ENCODE measurements around the gene GCSH. TPM values are rescaled to one million over a fixed set of nuclear protein-coding genes. Genes with fewer than 3 reads are reported as not detected.
A peak's percentile ranks its signal among the peaks of the same experiment; 100 is the strongest.

Gene GCSH
- total RNA-seq, 1 experiment from 2014 or later: 117 TPM

GRCh38 chr16:81140930-81141780 is 45.0 kb upstream of the GCSH start:
- BruUV-seq (replicated peaks): no TSS peak

More at GRCh38 chr16:81140930-81141780, 45.0 kb upstream of the GCSH start:
- H3K79me2 ChIP-seq (ENCODE audit: insufficient read depth, low read length): no peaks in the 10 kb centered on the region
- intact Hi-C loops (cut with micrococcal nuclease): loop anchor here (1.0 to 5.0 kb wide), 4 partner anchors 44 to 171 kb away; partner anchors contain the start of genes CENPN, CMC2, GAN and GCSH
- ChIA-PET POLR2A (interaction anchor here (1.5 to 1.6 kb wide), 2 partner anchors 40 to 64 kb away, joined by 3 to 8 read pairs; partner anchors contain the start of gene C16orf46), RAD21 (ENCODE audit: low non-redundant PET in 1 of 2, low total read pairs in 2 of 2, uncharacterized antibody in 2 of 2, unreplicated experiment in 2 of 2) (interaction anchor here in 1 of 2 experiments (0.5 kb wide), 1 partner anchor 71 kb away, joined by 3 read pairs; no protein-coding TSS in a partner anchor), CTCF (interaction anchor here (0.9 to 1.8 kb wide), 8 partner anchors 10 to 260 kb away, joined by 3 to 9 read pairs (median 4); partner anchors contain the start of gene ATMIN)
- peak; percentile 45 for DNase-seq (ENCODE audit: low read depth, low spot score)
- H3K9me2 ChIP-seq (ENCODE audit: insufficient read depth): no peaks in the 10 kb centered on the region
- peak overlapping the region; percentile 58 for H3K4me2 ChIP-seq (ENCODE audit: low read length)
- peak overlapping the region; percentile 59 for H3K27ac ChIP-seq (ENCODE audit: low read depth, low read length)
- TF ChIP-seq CTCF (IDR thresholded peaks at IDR 0.05 in 2 of 3, conservative IDR thresholded peaks at IDR 0.05 in 1 of 3; ENCODE audit: borderline replicate concordance in 1 of 3, insufficient read depth in 1 of 3, low read depth in 2 of 3, low read length in 2 of 3) (peak; percentile 38 to 90 (median 89); a peak in 5 of 6 replicates), ELF1 (IDR thresholded peaks at IDR 0.05; ENCODE audit: borderline replicate concordance, low read depth) (no peak), RAD21 (IDR thresholded peaks at IDR 0.05; ENCODE audit: low read depth) (peak; percentile 40; the same call in 1 of the 2 replicates), ZFX (IDR thresholded peaks at IDR 0.05) (peak; percentile 45; the same call in 1 of the 2 replicates), MAX (IDR thresholded peaks at IDR 0.05) (no peak), SP1 (IDR thresholded peaks at IDR 0.05; ENCODE audit: low read depth) (no peak)
- H3K9ac ChIP-seq (ENCODE audit: low read length): peak overlapping the region; percentile 51
- H4K20me1 ChIP-seq (ENCODE audit: insufficient read depth): no peaks in the 10 kb centered on the region
- H3K36me3 ChIP-seq (ENCODE audit: control insufficient read depth in 1 of 2, insufficient read depth in 2 of 2, low read length in 2 of 2): no peaks in the 10 kb centered on the region
- ATAC-seq: peak; percentile 46
- H3K27me3 ChIP-seq (ENCODE audit: insufficient read depth, low read length): no peaks in the 10 kb centered on the region
- H2AFZ ChIP-seq (ENCODE audit: low read depth, low read length, poor library complexity, severe bottlenecking): peak overlapping the region; percentile 98
- no peaks in the 10 kb centered on the region for H3K9me3 ChIP-seq (ENCODE audit: control insufficient read depth in 1 of 2, insufficient read depth in 1 of 2, low read depth in 1 of 2, low read length in 2 of 2)
- 0 out of 4 replicates have a peak overlapping the region, but pooled peaks of 1 of the 2 experiments have one; percentile 15 for H3K4me3 ChIP-seq (replicated peaks in 1 of 2; ENCODE audit: low read depth in 1 of 2, low read length in 2 of 2)
- H3K4me1 ChIP-seq (ENCODE audit: control insufficient read depth in 1 of 2, insufficient read depth in 2 of 2, low read length in 2 of 2): peaks cover 42 to 57% of the 10 kb centered on the region in 2 experiments

Measured in HCT116 (cell line).